ENCODE data around the gene CFDP1. TPM values are rescaled to one million over a fixed set of nuclear protein-coding genes. Genes with fewer than 3 reads are reported as not detected.
A peak's percentile ranks its signal among the peaks of the same experiment; 100 is the strongest.

Gene CFDP1
- total and polyA plus RNA-seq, 2 of the 13 experiments (the other 11 are each of a cell fraction or from before 2014, with no cell fraction given): 78.6 to 153 TPM

DNA sequence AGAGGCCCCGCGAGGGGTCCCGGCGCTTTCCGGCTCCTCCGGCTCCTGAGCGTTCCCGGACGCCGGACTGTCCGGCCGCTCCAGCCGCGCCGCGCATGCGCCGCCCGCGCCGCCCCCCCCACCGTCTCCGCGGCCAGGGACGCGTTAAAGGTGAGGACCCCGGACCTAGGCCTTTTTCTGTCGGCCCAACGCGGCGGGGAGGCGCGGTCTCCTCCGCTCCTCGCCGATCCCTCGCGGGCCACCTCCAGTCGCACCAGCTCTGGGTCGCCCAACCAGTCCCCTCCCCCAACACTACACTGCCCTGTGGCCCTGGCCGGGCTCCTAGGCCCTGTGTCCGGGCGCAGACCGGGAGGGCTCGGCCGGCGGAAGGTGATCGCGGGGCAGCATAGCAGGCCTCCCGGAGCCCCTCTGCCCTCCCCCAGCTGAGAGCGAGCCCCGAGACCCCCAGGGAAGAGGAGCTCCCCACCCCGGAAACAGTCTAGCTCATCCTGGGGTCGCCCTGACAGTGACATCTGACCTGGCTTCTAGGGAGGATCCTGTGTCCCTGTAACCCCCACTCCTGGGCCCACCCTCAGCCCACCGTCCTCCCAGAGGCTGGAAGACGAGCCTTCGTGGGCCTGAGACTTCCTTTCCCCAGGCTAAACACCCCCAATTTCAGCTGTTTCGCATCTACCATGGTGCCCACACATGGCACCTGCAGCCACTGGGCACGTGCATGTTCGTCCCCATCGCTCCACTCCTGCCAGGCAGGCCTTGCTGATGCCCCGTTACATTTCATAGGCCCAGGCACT lies 167.2 kb downstream of the CFDP1 start (continued):
- TF ChIP-seq, protein P1, sequence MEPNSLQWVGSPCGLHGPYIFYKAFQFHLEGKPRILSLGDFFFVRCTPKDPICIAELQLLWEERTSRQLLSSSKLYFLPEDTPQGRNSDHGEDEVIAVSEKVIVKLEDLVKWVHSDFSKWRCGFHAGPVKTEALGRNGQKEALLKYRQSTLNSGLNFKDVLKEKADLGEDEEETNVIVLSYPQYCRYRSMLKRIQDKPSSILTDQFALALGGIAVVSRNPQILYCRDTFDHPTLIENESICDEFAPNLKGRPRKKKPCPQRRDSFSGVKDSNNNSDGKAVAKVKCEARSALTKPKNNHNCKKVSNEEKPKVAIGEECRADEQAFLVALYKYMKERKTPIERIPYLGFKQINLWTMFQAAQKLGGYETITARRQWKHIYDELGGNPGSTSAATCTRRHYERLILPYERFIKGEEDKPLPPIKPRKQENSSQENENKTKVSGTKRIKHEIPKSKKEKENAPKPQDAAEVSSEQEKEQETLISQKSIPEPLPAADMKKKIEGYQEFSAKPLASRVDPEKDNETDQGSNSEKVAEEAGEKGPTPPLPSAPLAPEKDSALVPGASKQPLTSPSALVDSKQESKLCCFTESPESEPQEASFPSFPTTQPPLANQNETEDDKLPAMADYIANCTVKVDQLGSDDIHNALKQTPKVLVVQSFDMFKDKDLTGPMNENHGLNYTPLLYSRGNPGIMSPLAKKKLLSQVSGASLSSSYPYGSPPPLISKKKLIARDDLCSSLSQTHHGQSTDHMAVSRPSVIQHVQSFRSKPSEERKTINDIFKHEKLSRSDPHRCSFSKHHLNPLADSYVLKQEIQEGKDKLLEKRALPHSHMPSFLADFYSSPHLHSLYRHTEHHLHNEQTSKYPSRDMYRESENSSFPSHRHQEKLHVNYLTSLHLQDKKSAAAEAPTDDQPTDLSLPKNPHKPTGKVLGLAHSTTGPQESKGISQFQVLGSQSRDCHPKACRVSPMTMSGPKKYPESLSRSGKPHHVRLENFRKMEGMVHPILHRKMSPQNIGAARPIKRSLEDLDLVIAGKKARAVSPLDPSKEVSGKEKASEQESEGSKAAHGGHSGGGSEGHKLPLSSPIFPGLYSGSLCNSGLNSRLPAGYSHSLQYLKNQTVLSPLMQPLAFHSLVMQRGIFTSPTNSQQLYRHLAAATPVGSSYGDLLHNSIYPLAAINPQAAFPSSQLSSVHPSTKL (CRISPR knock-in tag; IDR thresholded peaks at IDR 0.05): peak; percentile 48; the same call in 1 of the 2 replicates
- TF ChIP-seq ZNF75D (CRISPR knock-in tag; IDR thresholded peaks at IDR 0.05; ENCODE audit: borderline replicate concordance) (no peak), ZZZ3 (CRISPR knock-in tag; IDR thresholded peaks at IDR 0.05; ENCODE audit: borderline replicate concordance) (peak; percentile 75; the same call in 1 of the 2 replicates), MEIS2 (CRISPR knock-in tag; IDR thresholded peaks at IDR 0.05) (no peak; the same call in 1 of the 2 replicates), SMYD3 (CRISPR knock-in tag; IDR thresholded peaks at IDR 0.05) (0 out of 2 replicates have a peak, but pooled peaks have one; percentile 57), PHF5A (CRISPR knock-in tag; IDR thresholded peaks at IDR 0.05; ENCODE audit: low read depth, unreplicated experiment) (peak; percentile 59), SRSF4 (IDR thresholded peaks at IDR 0.05; ENCODE audit: low read depth, low read length, poor library complexity, severe bottlenecking) (no peak), CBFB (CRISPR knock-in tag; IDR thresholded peaks at IDR 0.05) (peak; percentile 69; the same call in 1 of the 2 replicates), EED (CRISPR knock-in tag; IDR thresholded peaks at IDR 0.05) (peak; percentile 62; the same call in 1 of the 2 replicates), RFXANK (CRISPR knock-in tag; IDR thresholded peaks at IDR 0.05) (0 out of 2 replicates have a peak, but pooled peaks have one; percentile 53), ZNF382 (CRISPR knock-in tag; IDR thresholded peaks at IDR 0.05; ENCODE audit: borderline replicate concordance) (no peak), ZNF567 (CRISPR knock-in tag; IDR thresholded peaks at IDR 0.05; ENCODE audit: borderline replicate concordance) (no peak), PREB (CRISPR knock-in tag; IDR thresholded peaks at IDR 0.05) (peak; percentile 68; the same call in 1 of the 2 replicates), MYPOP (CRISPR knock-in tag; IDR thresholded peaks at IDR 0.05) (0 out of 2 replicates have a peak, but pooled peaks have one; percentile 26), ZNF891 (CRISPR knock-in tag; IDR thresholded peaks at IDR 0.05) (no peak; the same call in 1 of the 2 replicates), ZNF570 (CRISPR knock-in tag; IDR thresholded peaks at IDR 0.05; ENCODE audit: borderline replicate concordance) (no peak), ZSCAN29 (CRISPR knock-in tag; conservative IDR thresholded peaks at IDR 0.05) (peak; percentile 93), KDM5B (CRISPR knock-in tag; IDR thresholded peaks at IDR 0.05; ENCODE audit: borderline replicate concordance) (peak; percentile 84), MIER3 (CRISPR knock-in tag; IDR thresholded peaks at IDR 0.05; ENCODE audit: borderline replicate concordance) (peak; percentile 63; the same call in 1 of the 2 replicates), SALL1 (CRISPR knock-in tag; IDR thresholded peaks at IDR 0.05) (peak; percentile 79), ZNF530 (CRISPR knock-in tag; IDR thresholded peaks at IDR 0.05; ENCODE audit: low read depth) (no peak), ZNF782 (CRISPR knock-in tag; IDR thresholded peaks at IDR 0.05; ENCODE audit: borderline replicate concordance) (peak; percentile 52; the same call in 1 of the 2 replicates), ZNF644 (CRISPR knock-in tag; IDR thresholded peaks at IDR 0.05; ENCODE audit: low read depth) (no peak)

Data from HepG2 (cell line).